BJ (cell line): ENCODE measurements around the gene ZFYVE26. TPM values are rescaled to one million over a fixed set of nuclear protein-coding genes. Genes with fewer than 3 reads are reported as not detected.

Experiments
- CTCF ChIA-PET: fragments of 350-600 bp; formaldehyde crosslinking; extraction: SDS; loops from one replicate; lab custom pipeline; 2021; ENCODE audit warnings: antibody characterized with exemption, inconsistent platforms; lab: Yijun Ruan, JAX
- POLR2A ChIA-PET: fragments of 300-600 bp; sonication (Branson Sonifier 250); formaldehyde crosslinking; extraction: SDS; loops from one replicate; lab custom pipeline; 2021; ENCODE audit warnings: antibody characterized with exemption; lab: Charles Lee
- DNase-seq: peaks from one replicate; pipeline ENCODE4 v3.0.0-alpha.2; 2011; ENCODE audit warnings: low read depth
- H3K27me3 ChIP-seq: 2 replicates; pipeline ENCODE4 v1.6.0; 2011; ENCODE audit warnings: low read length; ENCODE audit not compliant: control insufficient read depth, insufficient read depth
- H3K36me3 ChIP-seq: 2 replicates; pipeline ENCODE4 v1.5.1; 2011; ENCODE audit warnings: low read length; ENCODE audit not compliant: control insufficient read depth, insufficient read depth
- H3K4me3 ChIP-seq: 2 replicates; pipeline ENCODE4 v1.5.1; 2011; ENCODE audit warnings: low read depth, mild to moderate bottlenecking, control low read depth, low read length
- CTCF ChIP-seq: IDR thresholded peaks from 2 replicates; pipeline ENCODE4 v1.5.1; 2011; ENCODE audit warnings: low read depth, mild to moderate bottlenecking, control low read depth, inconsistent platforms, low read length, moderate library complexity; ENCODE audit not compliant: insufficient read depth
- polyA plus RNA-seq: library from polyadenylated mRNA; depleted of rRNA; stranded (reverse); fragments of >200 nt; gene quantifications from 2 replicates; pipeline ENCODE4 v1.2.3, GENCODE V29; 2011

The ZFYVE26 gene
- polyA plus RNA-seq, 1 experiment: 14.2 TPM

- CTCF ChIA-PET: no interaction called here
- peaks cover 23% of the 10 kb centered on the region for H3K36me3 ChIP-seq
- H3K4me3 ChIP-seq: no peak overlapping the region
- H3K27me3 ChIP-seq: no peaks in the 10 kb centered on the region
- no peak for TF ChIP-seq CTCF
- DNase-seq: no peak
- POLR2A ChIA-PET: no interaction called here
These were observed 51.1 kb downstream of the ZFYVE26 start for GRCh38 chr14:67765192-67765834.

GRCh38 chr14:67764496-67764895, 51.9 kb downstream of the ZFYVE26 start:
- POLR2A ChIA-PET: no interaction called here
- Histone ChIP-seq H3K27me3 (no peaks in the 10 kb centered on the region), H3K36me3 (peaks cover 21% of the 10 kb centered on the region), H3K4me3 (no peak overlapping the region)
- no peak for DNase-seq
- no peak for TF ChIP-seq CTCF
- CTCF ChIA-PET: no interaction called here

- CTCF ChIA-PET: no interaction called here
These were observed 53.1 kb downstream of the ZFYVE26 start for GRCh38 chr14:67763158-67763822.

GRCh38 chr14:67762051-67762450, 54.3 kb downstream of the ZFYVE26 start:
- ChIA-PET CTCF (interaction anchor here (1.5 kb wide), 1 partner anchor 9 kb away, joined by 4 read pairs; no protein-coding TSS in a partner anchor), POLR2A (no interaction called here)
- Histone ChIP-seq H3K4me3 (no peak overlapping the region), H3K27me3 (no peaks in the 10 kb centered on the region), H3K36me3 (peaks cover 17% of the 10 kb centered on the region)
- no peak for DNase-seq
- TF ChIP-seq CTCF: no peak

More at GRCh38 chr14:67763158-67763822, 53.1 kb downstream of the ZFYVE26 start:
- TF ChIP-seq CTCF: no peak
- H3K4me3 ChIP-seq: no peak overlapping the region
- POLR2A ChIA-PET: no interaction called here
- H3K36me3 ChIP-seq: peaks cover 20% of the 10 kb centered on the region
- no peaks in the 10 kb centered on the region for H3K27me3 ChIP-seq
- DNase-seq: no peak

GRCh38 chr14:67759916-67760315, 56.5 kb downstream of the ZFYVE26 start:
- no peaks in the 10 kb centered on the region for H3K27me3 ChIP-seq
- H3K36me3 ChIP-seq: peaks cover 14% of the 10 kb centered on the region
- DNase-seq: no peak
- no peak for TF ChIP-seq CTCF
- H3K4me3 ChIP-seq: no peak overlapping the region
- POLR2A ChIA-PET: no interaction called here
- CTCF ChIA-PET: interaction anchor here (1.0 to 1.1 kb wide), 2 partner anchors 106 to 280 kb away, joined by 4 read pairs; no protein-coding TSS in a partner anchor
